ENCODE results near the gene IGFL2.

DNA sequence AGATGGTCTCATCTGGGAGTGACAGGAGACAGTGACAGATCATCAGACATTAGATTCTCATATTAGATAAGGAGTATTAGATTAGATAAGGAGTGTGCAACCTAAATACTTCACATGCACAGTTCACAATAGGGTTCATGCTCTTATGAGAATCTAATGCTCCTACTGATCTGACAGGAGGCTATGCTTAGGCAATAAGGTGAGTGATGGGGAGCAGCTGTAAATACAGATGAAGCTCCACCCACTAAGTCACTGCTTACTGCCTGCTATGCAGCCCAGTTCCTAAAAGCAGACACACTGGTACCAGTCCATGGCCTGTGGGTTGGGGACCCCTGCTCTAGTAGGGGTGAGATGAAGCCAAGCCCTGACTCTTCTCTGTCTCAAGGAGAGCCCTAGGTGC lies 13.5 kb upstream of the IGFL2 start:
- TF ChIP-seq POLR2AphosphoS5 (IDR thresholded peaks at IDR 0.05; ENCODE audit: borderline replicate concordance, low read depth, low read length) (no peak), EZH2 (IDR thresholded peaks at IDR 0.05) (no peak), FOXP2 (optimal IDR thresholded peaks at IDR 0.05; ENCODE audit: control extremely low read depth, extremely low read length, insufficient read depth) (no peak)

All from SK-N-MC (cell line).